DND-41 (cell line): ENCODE data around the gene BRSK2.

Experiments
- ATAC-seq: fragments of 200-7000 bp; cut with Tn5 transposase; 3 replicates; pipeline ENCODE4 v1.9.1; 2021; ENCODE audit warnings: low read depth; ENCODE audit not compliant: insufficient read depth
- DNase-seq: peaks from one replicate; pipeline ENCODE4 v3.0.0-alpha.2; 2020
- H2AFZ ChIP-seq: 2 replicates; pipeline ENCODE4 v1.6.0; 2012; ENCODE audit warnings: low read depth, low read length
- H3K27ac ChIP-seq: 2 replicates; pipeline ENCODE4 v1.5.1; 2012; ENCODE audit warnings: low read length, inconsistent platforms
- H3K27me3 ChIP-seq: fragments of 200-600 bp; sonication (generic); 2 replicates; pipeline ENCODE4 v1.6.0; 2012; ENCODE audit warnings: low read length, mild to moderate bottlenecking, inconsistent platforms; ENCODE audit not compliant: insufficient read depth, poor library complexity
- H3K36me3 ChIP-seq: 2 replicates; pipeline ENCODE4 v1.5.1; 2012; ENCODE audit warnings: low read length, inconsistent platforms; ENCODE audit not compliant: insufficient read depth
- H3K4me1 ChIP-seq: 2 replicates; pipeline ENCODE4 v1.5.1; 2012; ENCODE audit warnings: mild to moderate bottlenecking, low read length; ENCODE audit not compliant: insufficient read depth
- H3K4me2 ChIP-seq: 2 replicates; pipeline ENCODE4 v1.6.0; 2012; ENCODE audit warnings: mild to moderate bottlenecking, moderate library complexity, low read length, inconsistent platforms; ENCODE audit not compliant: insufficient read depth
- H3K4me3 ChIP-seq, 2 experiments: fragments of 200-600 bp in 1 of 2; shearing (Covaris generic) in 1 of 2; 2 replicates each; pipeline ENCODE4 v1.5.1; 2012 to 2016; ENCODE audit warnings: inconsistent platforms in 2 of 2, low read length in 2 of 2, mild to moderate bottlenecking in 2 of 2, low read depth in 1 of 2, moderate library complexity in 1 of 2
- H3K79me2 ChIP-seq: 2 replicates; pipeline ENCODE4 v1.6.0; 2012; ENCODE audit warnings: low read length, inconsistent platforms; ENCODE audit not compliant: insufficient read depth
- H3K9ac ChIP-seq: 2 replicates; pipeline ENCODE4 v1.6.0; 2012; ENCODE audit warnings: low read depth, mild to moderate bottlenecking, inconsistent platforms, low read length, moderate library complexity
- H3K9me3 ChIP-seq: 2 replicates; pipeline ENCODE4 v1.5.1; 2012; ENCODE audit warnings: low read length, moderate library complexity, mild to moderate bottlenecking, inconsistent platforms; ENCODE audit not compliant: insufficient read depth, severe bottlenecking
- H4K20me1 ChIP-seq: 2 replicates; pipeline ENCODE4 v1.6.0; 2012; ENCODE audit warnings: low read length; ENCODE audit not compliant: insufficient read depth
- CTCF ChIP-seq: IDR thresholded peaks from 2 replicates; pipeline ENCODE4 v1.5.1; 2012; ENCODE audit warnings: borderline replicate concordance, low read length, moderate library complexity, mild to moderate bottlenecking; ENCODE audit not compliant: poor library complexity, severe bottlenecking; ENCODE audit errors: extremely low read depth
- EZH2 ChIP-seq: IDR thresholded peaks from 3 replicates; pipeline ENCODE4 v1.6.1; 2012; ENCODE audit warnings: borderline replicate concordance, low read depth, mild to moderate bottlenecking, moderate library complexity, low read length, inconsistent platforms; ENCODE audit not compliant: severe bottlenecking

BRSK2 gene

GRCh38 chr11:1470681-1471611 is 81.2 kb downstream of the BRSK2 start:
- no peak overlapping the region for H3K4me2 ChIP-seq
- H3K36me3 ChIP-seq: peaks cover 53% of the 10 kb centered on the region
- ATAC-seq: no peak
- H3K79me2 ChIP-seq: no peaks in the 10 kb centered on the region
- no peaks in the 10 kb centered on the region for H3K9me3 ChIP-seq
- peaks cover 21% of the 10 kb centered on the region for H4K20me1 ChIP-seq
- no peak overlapping the region for H3K27ac ChIP-seq
- no peak overlapping the region for H3K4me3 ChIP-seq
- DNase-seq: no peak
- TF ChIP-seq CTCF (no peak), EZH2 (no peak)
- no peak overlapping the region for H2AFZ ChIP-seq
- H3K27me3 ChIP-seq: no peaks in the 10 kb centered on the region
- no peaks in the 10 kb centered on the region for H3K4me1 ChIP-seq
- no peak overlapping the region for H3K9ac ChIP-seq

DNA sequence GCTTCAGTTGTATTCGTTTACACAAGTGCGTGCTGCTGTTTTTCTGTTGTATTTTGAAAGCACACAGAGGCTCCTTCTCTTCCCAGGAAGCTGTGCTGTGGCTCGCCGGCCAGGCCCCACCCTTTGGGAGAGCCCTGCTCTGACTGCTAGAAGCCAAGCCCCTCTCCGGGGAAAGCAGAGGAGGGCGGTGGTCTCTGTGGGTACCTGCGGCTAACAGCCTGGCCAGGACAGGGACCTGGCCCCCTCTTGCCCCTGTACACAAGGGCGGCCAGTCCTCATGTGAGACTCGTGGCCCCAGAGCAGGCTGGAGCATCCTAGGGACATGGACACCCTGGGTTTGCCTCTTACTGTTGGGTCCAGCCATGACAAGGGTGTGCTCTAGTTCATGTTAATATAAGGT is 82.0 kb downstream of the BRSK2 start:
- H3K9ac ChIP-seq: no peak overlapping the region
- H3K79me2 ChIP-seq: no peaks in the 10 kb centered on the region
- DNase-seq (no peak), ATAC-seq (no peak)
- no peak overlapping the region for H3K27ac ChIP-seq
- no peak overlapping the region for H3K4me2 ChIP-seq
- H2AFZ ChIP-seq: no peak overlapping the region
- no peaks in the 10 kb centered on the region for H3K9me3 ChIP-seq
- peaks cover 61% of the 10 kb centered on the region for H3K36me3 ChIP-seq
- TF ChIP-seq EZH2 (no peak), CTCF (no peak)
- peaks cover 23% of the 10 kb centered on the region for H4K20me1 ChIP-seq
- no peaks in the 10 kb centered on the region for H3K27me3 ChIP-seq
- no peaks in the 10 kb centered on the region for H3K4me1 ChIP-seq
- H3K4me3 ChIP-seq: no peak overlapping the region

DNA sequence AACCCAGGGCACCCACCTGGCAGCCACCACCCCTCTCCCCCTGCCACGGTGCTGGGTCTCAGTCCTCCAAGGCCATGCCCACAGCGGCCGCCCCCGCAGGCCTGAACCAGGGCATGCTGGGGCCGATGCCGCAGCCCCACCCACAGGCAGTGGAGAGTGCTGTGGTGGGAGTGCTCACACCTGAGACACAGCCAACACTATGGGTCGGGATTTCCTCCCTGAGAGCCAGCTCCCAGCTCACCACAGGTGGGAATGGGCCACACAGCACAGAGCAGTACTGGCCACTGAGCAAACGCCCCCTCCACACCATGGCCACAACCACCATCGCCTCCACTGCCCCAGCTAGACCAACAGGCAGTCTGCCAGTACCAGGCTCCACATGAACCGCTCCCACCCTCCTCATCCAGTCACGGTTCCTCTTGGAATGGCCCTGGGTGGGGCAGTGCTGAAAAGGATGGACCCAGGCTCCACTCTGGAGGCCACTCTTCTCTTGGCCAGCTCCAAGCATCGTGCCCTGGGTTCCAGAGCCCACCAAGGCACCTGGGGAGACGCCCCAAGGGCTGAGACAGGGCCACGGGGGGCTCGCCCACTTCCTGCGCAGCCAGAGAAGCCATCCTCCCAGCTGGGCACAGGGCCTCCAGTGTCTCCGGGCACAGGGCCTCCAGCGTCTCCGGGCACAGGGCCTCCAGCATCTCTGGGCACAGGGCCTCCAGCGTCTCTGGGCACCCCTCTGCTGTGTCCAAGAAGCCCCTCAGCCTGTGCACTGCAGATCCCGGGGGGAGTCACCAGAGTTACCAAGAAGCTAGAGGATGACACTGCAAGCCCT is 82.7 kb downstream of the BRSK2 start:
- H4K20me1 ChIP-seq: peaks cover 22% of the 10 kb centered on the region
- no peak for ATAC-seq
- H3K4me3 ChIP-seq: no peak overlapping the region
- H3K4me2 ChIP-seq: no peak overlapping the region
- H2AFZ ChIP-seq: no peak overlapping the region
- TF ChIP-seq CTCF (no peak), EZH2 (no peak)
- H3K79me2 ChIP-seq: no peaks in the 10 kb centered on the region
- H3K27me3 ChIP-seq: no peaks in the 10 kb centered on the region
- no peak overlapping the region for H3K27ac ChIP-seq
- no peak for DNase-seq
- H3K9ac ChIP-seq: no peak overlapping the region
- H3K9me3 ChIP-seq: no peaks in the 10 kb centered on the region
- peaks cover 68% of the 10 kb centered on the region for H3K36me3 ChIP-seq
- no peaks in the 10 kb centered on the region for H3K4me1 ChIP-seq
